CD4-positive, alpha-beta T cell (primary cell): ENCODE data around the gene PRSS56. TPM values are rescaled to one million over a fixed set of nuclear protein-coding genes. Genes with fewer than 3 reads are reported as not detected.

ENCODE experiments used
- ATAC-seq: fragments of 200-7000 bp; cut with Tn5 transposase; one replicate; pipeline ENCODE4 v1.10.0; 2022; ENCODE audit warnings: mild to moderate bottlenecking; ENCODE audit not compliant: poor library complexity
- CTCF ChIA-PET: fragments of 350-600 bp; sonication (Branson Sonifier 250); formaldehyde crosslinking; loops from one replicate; lab custom pipeline; 2021; ENCODE audit warnings: antibody characterized with exemption, inconsistent platforms; lab: Charles Lee
- POLR2A ChIA-PET: fragments of 350-600 bp; sonication (Branson Sonifier 250); formaldehyde crosslinking; loops from one replicate; lab custom pipeline; 2021; ENCODE audit warnings: antibody characterized with exemption, inconsistent platforms; lab: Charles Lee
- DNase-seq, 14 experiments: peaks; one replicate each; pipeline ENCODE4 v3.0.0-alpha.2; 2013 to 2020; ENCODE audit warnings: mixed read lengths in 2 of 14
- H3K27ac ChIP-seq, 2 donors: one replicate each; pipeline versions ENCODE4 v1.5.1 to v1.7.0; 2013; ENCODE audit warnings: low read length in 2 of 2, low read depth in 1 of 2, mild to moderate bottlenecking in 1 of 2
- H3K27me3 ChIP-seq, 2 experiments: 1 replicate in 1 of 2; 2 replicates in 1 of 2; pipeline versions ENCODE4 v1.6.1 to v1.7.0; 2013; ENCODE audit warnings: low read length in 2 of 2, control low read depth in 1 of 2, mild to moderate bottlenecking in 1 of 2, moderate library complexity in 1 of 2; ENCODE audit not compliant: insufficient read depth in 2 of 2, control insufficient read depth in 1 of 2
- H3K36me3 ChIP-seq: one replicate; pipeline ENCODE4 v1.6.1; 2013; ENCODE audit warnings: low read length, control low read depth; ENCODE audit not compliant: insufficient read depth
- H3K4me1 ChIP-seq: one replicate; pipeline ENCODE4 v1.6.1; 2013; ENCODE audit warnings: low read length, control low read depth; ENCODE audit not compliant: insufficient read depth
- H3K4me3 ChIP-seq: one replicate; pipeline ENCODE4 v1.5.1; 2013; ENCODE audit warnings: mild to moderate bottlenecking, low read length, moderate library complexity
- H3K9me3 ChIP-seq, 2 experiments: 1 replicate in 1 of 2; 2 replicates in 1 of 2; pipeline versions ENCODE4 v1.6.1 to v1.7.0; 2013; ENCODE audit warnings: low read length in 2 of 2, mild to moderate bottlenecking in 2 of 2, control low read depth in 1 of 2, moderate library complexity in 1 of 2; ENCODE audit not compliant: control insufficient read depth in 1 of 2, insufficient read depth in 1 of 2
- H3K27ac Mint-ChIP-seq: one replicate; pipeline ENCODE4 v1.8.0; 2020; ENCODE audit warnings: mixed read lengths
- H3K27me3 Mint-ChIP-seq: one replicate; pipeline ENCODE4 v1.8.0; 2021; ENCODE audit warnings: mixed read lengths
- H3K36me3 Mint-ChIP-seq: one replicate; pipeline ENCODE4 v1.8.0; 2021; ENCODE audit warnings: low read depth, mixed read lengths
- H3K4me1 Mint-ChIP-seq: one replicate; pipeline ENCODE4 v1.8.0; 2021; ENCODE audit warnings: low read depth, mixed read lengths
- H3K4me3 Mint-ChIP-seq: one replicate; pipeline ENCODE4 v1.8.0; 2020; ENCODE audit warnings: mild to moderate bottlenecking, mixed read lengths
- H3K9me3 Mint-ChIP-seq: one replicate; pipeline ENCODE4 v1.8.0; 2020; ENCODE audit warnings: mixed read lengths
- CTCF ChIP-seq: fragments of 200-600 bp; IDR thresholded peaks from one replicate; pipeline ENCODE4 v1.8.0; 2022; ENCODE audit warnings: antibody characterized with exemption, mild to moderate bottlenecking
- intact Hi-C, 2 experiments: fragments of 100-400 bp; cut with DNase I in 1 of 2; cut with micrococcal nuclease in 1 of 2; formaldehyde crosslinking; loops; one replicate each; pipeline versions ENCODE4 v1.15.1 to v1.9.0; 2023 to 2025; cut with DNase I, micrococcal nuclease
- total RNA-seq, 174 experiments: library from RNA in 2 of 174; stranded (reverse) in 2 of 174; gene quantifications; one replicate each; pipeline ENCODE4 v1.2.3 and lab custom pipeline; 2021 to 2026

The PRSS56 gene
- total RNA-seq, 2 experiments from 2014 or later = not detected

- H3K4me1 ChIP-seq = no peaks in the 10 kb centered on the region
- ChIA-PET POLR2A (no interaction called here), CTCF (no interaction called here)
- H3K4me1 Mint-ChIP-seq = no peaks in the 10 kb centered on the region
- H3K36me3 Mint-ChIP-seq = no peaks in the 10 kb centered on the region
- peaks cover 25% of the 10 kb centered on the region for H3K27me3 Mint-ChIP-seq
- no peak for DNase-seq
- H3K27ac ChIP-seq = no peak overlapping the region
- no peaks in the 10 kb centered on the region for H3K9me3 ChIP-seq
- H3K4me3 Mint-ChIP-seq = no peak overlapping the region
- H3K27me3 ChIP-seq = peaks cover 0 to 3% of the 10 kb centered on the region in 2 experiments
- intact Hi-C loops = no loop called here
- H3K4me3 ChIP-seq = no peak overlapping the region
- no peak overlapping the region for H3K27ac Mint-ChIP-seq
- TF ChIP-seq CTCF = no peak
- ATAC-seq = no peak
- H3K36me3 ChIP-seq = no peaks in the 10 kb centered on the region
- no peaks in the 10 kb centered on the region for H3K9me3 Mint-ChIP-seq
Observed at GRCh38 chr2:232511336-232511890, 8.8 kb upstream of the PRSS56 start.

- Histone ChIP-seq H3K27ac (no peak overlapping the region), H3K9me3 (no peaks in the 10 kb centered on the region), H3K4me1 (no peaks in the 10 kb centered on the region), H3K27me3 (no peaks in the 10 kb centered on the region), H3K36me3 (no peaks in the 10 kb centered on the region), H3K4me3 (no peak overlapping the region)
- ChIA-PET POLR2A (no interaction called here), CTCF (no interaction called here)
- ATAC-seq (no peak), DNase-seq (no peak)
- Mint-ChIP-seq H3K36me3 (no peaks in the 10 kb centered on the region), H3K27me3 (peaks cover 25% of the 10 kb centered on the region), H3K27ac (no peak overlapping the region), H3K4me1 (no peaks in the 10 kb centered on the region), H3K9me3 (no peaks in the 10 kb centered on the region), H3K4me3 (no peak overlapping the region)
- TF ChIP-seq CTCF = no peak
- intact Hi-C loops = no loop called here
Observed at GRCh38 chr2:232512602-232513001, 7.6 kb upstream of the PRSS56 start.

- Histone ChIP-seq H3K36me3 (no peaks in the 10 kb centered on the region), H3K4me3 (no peak overlapping the region), H3K27ac (no peak overlapping the region), H3K9me3 (no peaks in the 10 kb centered on the region), H3K4me1 (no peaks in the 10 kb centered on the region), H3K27me3 (no peaks in the 10 kb centered on the region)
- H3K27me3 Mint-ChIP-seq = peaks cover 26% of the 10 kb centered on the region
- ChIA-PET CTCF (no interaction called here), POLR2A (no interaction called here)
- intact Hi-C loops = no loop called here
- no peak overlapping the region for H3K27ac Mint-ChIP-seq
- DNase-seq (no peak), ATAC-seq (no peak)
- no peak overlapping the region for H3K4me3 Mint-ChIP-seq
- H3K9me3 Mint-ChIP-seq = no peaks in the 10 kb centered on the region
- no peaks in the 10 kb centered on the region for H3K36me3 Mint-ChIP-seq
- no peak for TF ChIP-seq CTCF
- no peaks in the 10 kb centered on the region for H3K4me1 Mint-ChIP-seq
Observed at GRCh38 chr2:232513353-232513752, 6.8 kb upstream of the PRSS56 start.
